NB4 (cell line): Measurements from ENCODE around the gene BLNK.
"Not testable (repeated sequence)": the region's sequence is repeated elsewhere in the genome, so short reads cannot be mapped to it uniquely, and the experiment has no call there.

Source experiments
- DNase-seq: peaks from one replicate; pipeline ENCODE4 v3.0.0; 2010; ENCODE audit warnings: low read depth
- H3K4me3 ChIP-seq: one replicate; pipeline ENCODE4 v1.5.1; 2011; ENCODE audit warnings: mild to moderate bottlenecking, low read depth, low read length, moderate library complexity
- MYC ChIP-seq: IDR thresholded peaks from 2 replicates; pipeline ENCODE4 v1.6.1; 2011; ENCODE audit warnings: low read depth, low read length
- POLR2A ChIP-seq: IDR thresholded peaks from 2 replicates; pipeline ENCODE4 v1.6.1; 2011; ENCODE audit warnings: mild to moderate bottlenecking; ENCODE audit not compliant: insufficient read length; ENCODE audit errors: extremely low read depth
- TF ChIP-seq, protein P1 (sequence below): IDR thresholded peaks from 2 replicates; pipeline ENCODE4 v1.6.1; 2011; ENCODE audit warnings: low read depth, low read length
- TF ChIP-seq, protein P2 (sequence below): IDR thresholded peaks from one replicate; pipeline ENCODE4 v1.5.1; 2012; ENCODE audit warnings: low read depth, low read length

BLNK gene

DNA sequence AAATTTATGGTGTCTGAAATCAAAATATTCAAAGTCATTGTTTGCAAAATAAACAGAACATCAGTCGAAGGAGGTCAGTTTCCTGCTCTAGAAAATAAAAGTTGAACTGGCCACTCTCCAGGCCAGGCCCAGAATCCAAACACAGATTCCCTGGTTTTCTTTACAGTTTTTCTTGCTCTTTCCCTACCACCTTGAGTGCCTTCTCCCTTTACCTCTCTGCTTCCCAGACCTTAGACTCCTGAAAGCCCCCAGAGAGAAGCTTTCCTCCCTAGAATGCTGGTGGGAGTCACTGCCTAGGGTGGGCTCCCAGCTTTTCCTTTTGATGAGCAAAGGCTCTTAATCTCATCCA, 38.9 kb upstream of the BLNK start:
- TF ChIP-seq, protein P1, sequence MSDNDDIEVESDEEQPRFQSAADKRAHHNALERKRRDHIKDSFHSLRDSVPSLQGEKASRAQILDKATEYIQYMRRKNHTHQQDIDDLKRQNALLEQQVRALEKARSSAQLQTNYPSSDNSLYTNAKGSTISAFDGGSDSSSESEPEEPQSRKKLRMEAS: no peak
- no peak for TF ChIP-seq MYC
- TF ChIP-seq, protein P2, sequence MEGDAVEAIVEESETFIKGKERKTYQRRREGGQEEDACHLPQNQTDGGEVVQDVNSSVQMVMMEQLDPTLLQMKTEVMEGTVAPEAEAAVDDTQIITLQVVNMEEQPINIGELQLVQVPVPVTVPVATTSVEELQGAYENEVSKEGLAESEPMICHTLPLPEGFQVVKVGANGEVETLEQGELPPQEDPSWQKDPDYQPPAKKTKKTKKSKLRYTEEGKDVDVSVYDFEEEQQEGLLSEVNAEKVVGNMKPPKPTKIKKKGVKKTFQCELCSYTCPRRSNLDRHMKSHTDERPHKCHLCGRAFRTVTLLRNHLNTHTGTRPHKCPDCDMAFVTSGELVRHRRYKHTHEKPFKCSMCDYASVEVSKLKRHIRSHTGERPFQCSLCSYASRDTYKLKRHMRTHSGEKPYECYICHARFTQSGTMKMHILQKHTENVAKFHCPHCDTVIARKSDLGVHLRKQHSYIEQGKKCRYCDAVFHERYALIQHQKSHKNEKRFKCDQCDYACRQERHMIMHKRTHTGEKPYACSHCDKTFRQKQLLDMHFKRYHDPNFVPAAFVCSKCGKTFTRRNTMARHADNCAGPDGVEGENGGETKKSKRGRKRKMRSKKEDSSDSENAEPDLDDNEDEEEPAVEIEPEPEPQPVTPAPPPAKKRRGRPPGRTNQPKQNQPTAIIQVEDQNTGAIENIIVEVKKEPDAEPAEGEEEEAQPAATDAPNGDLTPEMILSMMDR: no peak
- TF ChIP-seq POLR2A: no peak
- DNase-seq: no peak
- no peak overlapping the region for H3K4me3 ChIP-seq

DNA sequence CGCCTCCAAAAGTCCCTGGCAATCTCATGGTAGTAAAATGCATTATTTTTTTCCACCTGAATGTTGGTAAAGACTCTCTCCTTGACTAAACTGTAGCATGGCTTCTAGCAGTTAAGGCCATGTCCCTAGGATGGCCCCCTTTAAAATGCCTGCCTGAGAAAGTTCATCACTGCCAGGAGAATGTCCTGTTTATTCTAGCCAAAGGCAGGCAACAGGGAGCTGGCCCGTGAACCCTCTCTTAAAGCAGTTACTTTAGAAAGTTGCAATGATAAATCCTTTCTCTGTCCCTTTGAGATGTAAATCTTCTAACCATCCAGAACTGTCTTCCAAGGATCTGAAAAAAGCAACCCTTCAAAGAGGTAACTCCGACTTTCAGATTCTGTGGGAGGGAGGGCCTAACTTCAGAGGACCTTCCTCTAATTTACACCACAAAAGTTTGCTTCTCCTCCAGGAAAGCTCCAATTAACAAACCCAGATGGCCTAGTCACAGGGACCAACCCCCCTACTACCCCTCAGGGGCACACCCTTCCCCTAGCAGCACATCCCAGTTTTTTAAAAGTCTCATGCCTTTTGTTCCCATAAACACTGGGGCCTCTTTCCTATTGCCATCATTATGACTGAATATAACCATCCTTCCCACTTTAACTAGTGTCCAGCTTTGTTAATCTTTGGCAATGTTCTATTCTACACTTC, 38.4 kb upstream of the BLNK start:
- TF ChIP-seq, protein P2: no peak
- TF ChIP-seq POLR2A: no peak
- TF ChIP-seq, protein P1: no peak
- no peak for TF ChIP-seq MYC
- no peak for DNase-seq
- H3K4me3 ChIP-seq: no peak overlapping the region

GRCh38 chr10:96308854-96309253, 37.5 kb upstream of the BLNK start:
- not testable (repeated sequence) for DNase-seq, H3K4me3 ChIP-seq

DNA sequence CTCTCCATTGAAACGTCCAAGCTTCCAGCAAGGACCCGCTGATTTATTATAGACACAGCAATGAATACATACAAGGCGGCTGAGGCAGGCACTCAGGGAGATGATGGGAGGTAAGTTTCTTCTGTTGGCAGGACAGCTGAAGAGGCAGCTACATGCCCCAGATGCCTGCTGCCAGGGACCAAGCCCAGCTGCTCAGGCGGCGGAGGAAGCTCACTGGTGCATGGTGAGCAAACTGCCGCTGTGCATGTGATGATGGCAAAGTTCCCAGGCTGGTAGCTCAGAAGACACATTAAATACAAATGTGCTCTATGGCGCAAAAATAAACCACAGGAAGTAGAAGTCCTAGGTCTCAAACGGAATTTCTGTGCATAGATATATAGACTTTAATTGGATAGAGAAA, 35.1 kb upstream of the BLNK start:
- TF ChIP-seq, protein P1: no peak
- TF ChIP-seq POLR2A (no peak), MYC (no peak)
- TF ChIP-seq, protein P2: no peak
- DNase-seq: no peak
- no peak overlapping the region for H3K4me3 ChIP-seq

GRCh38 chr10:96305019-96305418, 33.6 kb upstream of the BLNK start:
- DNase-seq: no peak
- TF ChIP-seq MYC (no peak), POLR2A (no peak)
- TF ChIP-seq, protein P2: no peak
- TF ChIP-seq, protein P1: no peak

DNA sequence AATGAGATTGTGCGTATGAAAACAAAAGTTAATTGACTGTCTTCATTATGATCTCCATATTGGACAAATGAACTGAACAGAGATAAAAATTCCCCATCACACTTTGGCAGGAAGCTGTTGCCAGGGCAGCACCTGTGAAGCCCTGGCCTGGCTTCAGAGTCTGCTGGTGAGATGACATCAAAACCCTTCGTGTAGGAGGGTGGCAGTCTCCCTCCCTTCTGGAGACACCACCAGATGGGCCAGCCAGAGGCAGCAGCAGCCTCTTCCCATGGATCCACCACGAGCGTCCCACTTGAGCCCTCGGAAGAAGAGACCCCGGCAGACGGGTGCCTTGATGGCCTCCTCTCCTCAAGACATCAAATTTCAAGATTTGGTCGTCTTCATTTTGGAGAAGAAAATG, 32.9 kb upstream of the BLNK start, which contains the start of gene DNTT:
DNTT (plus strand) TSS at position 205 of the 400 bp plus-strand sequence; CDS start at position 269, 64 bp downstream.
- TF ChIP-seq MYC: no peak
- TF ChIP-seq, protein P1: no peak
- TF ChIP-seq, protein P2: no peak
- TF ChIP-seq POLR2A: no peak
- no peak within 1 kb of the TSS for H3K4me3 ChIP-seq
- no peak for DNase-seq

More at GRCh38 chr10:96305019-96305418, 33.6 kb upstream of the BLNK start:
- H3K4me3 ChIP-seq: no peak overlapping the region
